HT-29 (cell line): ENCODE results near the gene MLPH. TPM values are rescaled to one million over a fixed set of nuclear protein-coding genes. Genes with fewer than 3 reads are reported as not detected.

ENCODE experiments used
- DNase-seq: peaks from one replicate; pipeline ENCODE4 v3.0.0-alpha.2; 2015; ENCODE audit warnings: low spot score
- total RNA-seq: library from RNA; depleted of rRNA; stranded (reverse); fragments of >200 nt; shearing (Covaris generic); gene quantifications from 2 replicates; pipeline ENCODE4 v1.2.3, GENCODE V29; 2014

Gene MLPH
- total RNA-seq, 1 experiment from 2014 or later, result 66.1 TPM

- no peak for DNase-seq
Observed at GRCh38 chr2:237478979-237479378, 8.1 kb upstream of the MLPH start.

DNA sequence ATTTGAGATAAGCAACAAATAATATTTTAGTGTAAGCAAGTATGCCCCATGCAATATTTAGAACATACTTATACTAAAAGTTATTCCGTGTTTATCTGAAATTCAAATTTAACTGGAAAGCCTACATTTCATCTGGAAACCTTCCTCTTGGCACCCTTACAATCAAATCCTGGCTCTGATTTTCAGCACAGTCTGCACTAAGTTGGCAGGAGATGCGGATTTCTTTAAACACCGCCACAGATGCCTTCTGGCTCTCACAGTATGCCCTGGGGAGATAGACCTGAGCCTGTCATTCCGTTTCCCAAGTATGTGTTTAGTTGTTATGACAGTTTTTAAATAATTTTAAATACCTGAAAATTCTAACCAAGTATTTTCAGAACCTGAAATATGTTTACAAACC lies 7.3 kb upstream of the MLPH start:
- no peak for DNase-seq

DNA sequence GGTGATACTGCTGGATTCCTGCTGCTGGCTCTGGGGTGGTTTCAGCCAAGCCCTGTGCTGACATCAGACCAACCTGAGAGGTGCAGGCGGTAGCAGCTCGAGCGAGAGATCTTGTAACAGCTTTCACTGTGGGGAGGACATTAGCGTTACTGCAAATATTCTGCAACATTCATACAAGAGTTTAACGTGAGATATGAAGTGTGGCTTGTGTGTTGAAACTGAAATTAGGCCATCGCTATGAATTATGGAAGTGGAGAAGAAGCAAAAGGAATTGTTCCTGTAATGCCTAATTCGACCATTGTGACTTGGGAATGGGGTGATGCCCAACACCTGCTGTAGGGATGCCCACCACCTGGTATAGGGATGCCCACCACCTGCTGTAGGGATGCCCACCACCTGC lies 6.5 kb upstream of the MLPH start:
- no peak for DNase-seq

- no peak for DNase-seq
Observed at GRCh38 chr2:237480988-237481525, 6.0 kb upstream of the MLPH start.

DNA sequence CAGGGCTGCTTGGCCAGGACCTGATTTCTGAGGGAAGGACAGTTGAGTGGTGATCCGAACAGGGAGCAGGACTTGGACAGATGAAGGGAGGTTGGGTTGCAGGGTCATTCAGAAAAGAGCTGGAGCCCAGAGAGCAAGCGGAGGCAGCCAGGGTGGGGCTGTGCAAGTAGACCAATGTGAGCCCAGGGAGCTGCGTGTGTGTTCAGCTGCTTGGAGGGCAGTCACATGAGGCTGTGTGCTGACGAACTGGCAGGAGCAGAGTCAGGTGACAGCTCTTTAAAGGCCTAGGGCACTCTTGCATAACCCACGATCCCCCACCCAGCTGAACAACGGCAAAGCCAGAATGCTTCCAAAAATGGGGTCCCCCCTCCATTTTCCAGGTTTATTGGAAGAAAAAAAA lies 4.6 kb upstream of the MLPH start:
- peak; percentile 59 for DNase-seq

- peak; percentile 87 for DNase-seq
Observed at GRCh38 chr2:237483018-237483731, 3.9 kb upstream of the MLPH start.

- peak; percentile 17 for DNase-seq
Observed at GRCh38 chr2:237485304-237485703, 1.7 kb upstream of the MLPH start.

GRCh38 chr2:237485844-237486243 lies 1.2 kb upstream of the MLPH start:
- DNase-seq, result peak; percentile 9

- DNase-seq, result peak; percentile 30
Observed at GRCh38 chr2:237486334-237486818, 675 bp upstream of the MLPH start.

DNA sequence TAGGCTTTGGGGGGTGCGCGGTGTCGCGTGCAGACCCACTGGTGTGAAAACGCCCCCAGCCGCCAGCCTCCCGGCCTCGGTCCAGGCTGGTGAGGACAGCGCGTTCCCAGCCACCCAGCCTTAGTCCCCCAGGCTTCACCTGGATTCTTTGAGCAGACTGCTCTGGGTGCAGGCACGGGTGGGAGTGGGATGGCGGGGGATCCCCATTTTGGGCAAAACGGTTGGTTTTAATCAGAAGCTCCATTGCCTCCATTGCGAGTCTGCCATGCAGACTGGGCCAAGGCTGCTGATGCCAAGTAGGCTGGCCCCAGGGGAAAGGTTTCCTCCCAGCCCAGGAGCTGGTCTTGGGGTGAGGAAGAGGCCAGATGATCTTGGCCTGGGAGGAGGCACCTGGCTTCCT lies 445 bp downstream of the MLPH start:
- DNase-seq, result peak; percentile 54

DNA sequence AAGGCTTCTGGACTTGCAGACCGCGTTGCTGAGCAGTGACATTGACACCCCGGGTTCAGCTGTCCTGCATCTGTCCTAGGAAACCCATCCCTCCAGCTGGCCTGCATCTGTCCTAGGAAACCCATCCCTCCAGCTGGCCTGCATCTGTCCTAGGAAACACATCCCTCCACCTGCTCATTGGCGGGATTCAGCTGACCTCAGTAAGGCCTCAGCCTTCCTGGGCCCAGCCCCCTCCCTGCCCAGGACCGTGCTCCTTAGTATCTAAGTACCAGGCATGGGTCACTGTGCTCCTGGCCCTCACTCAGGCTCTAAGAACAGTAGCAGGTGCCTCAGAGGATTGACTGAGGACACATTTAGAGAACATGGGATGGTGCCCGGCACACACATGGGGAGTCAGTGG lies 1.2 kb downstream of the MLPH start:
- peak; percentile 17 for DNase-seq

DNA sequence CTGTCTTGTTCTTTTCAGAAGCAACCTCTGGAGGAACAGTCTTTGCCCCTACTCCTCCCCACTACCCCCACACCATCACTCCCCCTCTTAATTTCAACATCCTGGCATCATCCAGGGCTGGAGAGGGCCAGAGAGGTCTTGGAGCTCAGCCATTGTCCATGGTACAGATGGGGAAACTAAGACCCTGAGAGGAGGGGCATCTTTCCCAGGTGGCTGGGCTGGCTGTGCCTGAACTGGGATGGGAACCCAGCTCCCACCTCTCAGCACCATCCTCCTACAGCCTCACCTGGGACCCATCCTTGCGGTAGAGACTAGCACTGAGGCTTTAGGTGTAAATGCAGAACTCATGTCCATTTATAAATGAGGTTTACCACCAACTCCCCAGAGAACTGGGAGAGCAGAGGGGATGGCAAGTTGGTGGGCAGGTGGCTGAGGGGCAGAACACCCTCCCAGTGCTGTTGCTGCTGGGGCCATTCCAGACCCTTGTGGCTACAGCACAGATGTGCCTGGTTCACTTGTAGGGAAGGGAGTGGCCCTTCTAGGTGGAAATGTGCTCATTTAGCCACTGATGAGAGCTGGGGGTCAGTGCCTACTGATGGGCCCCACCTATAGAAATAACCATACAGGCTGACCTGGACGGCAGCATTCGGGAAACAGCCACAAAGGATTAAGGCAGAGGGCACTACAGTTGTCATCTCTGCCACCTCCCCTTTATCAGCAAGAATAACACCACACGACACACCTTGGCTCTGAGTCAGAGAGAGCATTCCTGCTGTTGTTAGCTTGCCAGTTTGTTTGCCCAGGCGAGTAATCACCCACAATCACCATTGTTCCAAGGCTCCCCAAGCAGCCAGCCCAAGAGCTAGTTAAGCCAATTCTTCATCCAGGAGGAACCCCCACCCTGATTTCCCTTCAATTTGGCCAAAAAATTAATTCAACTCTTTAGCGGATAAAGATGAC lies 2.1 kb downstream of the MLPH start:
- DNase-seq, result peak; percentile 93

DNA sequence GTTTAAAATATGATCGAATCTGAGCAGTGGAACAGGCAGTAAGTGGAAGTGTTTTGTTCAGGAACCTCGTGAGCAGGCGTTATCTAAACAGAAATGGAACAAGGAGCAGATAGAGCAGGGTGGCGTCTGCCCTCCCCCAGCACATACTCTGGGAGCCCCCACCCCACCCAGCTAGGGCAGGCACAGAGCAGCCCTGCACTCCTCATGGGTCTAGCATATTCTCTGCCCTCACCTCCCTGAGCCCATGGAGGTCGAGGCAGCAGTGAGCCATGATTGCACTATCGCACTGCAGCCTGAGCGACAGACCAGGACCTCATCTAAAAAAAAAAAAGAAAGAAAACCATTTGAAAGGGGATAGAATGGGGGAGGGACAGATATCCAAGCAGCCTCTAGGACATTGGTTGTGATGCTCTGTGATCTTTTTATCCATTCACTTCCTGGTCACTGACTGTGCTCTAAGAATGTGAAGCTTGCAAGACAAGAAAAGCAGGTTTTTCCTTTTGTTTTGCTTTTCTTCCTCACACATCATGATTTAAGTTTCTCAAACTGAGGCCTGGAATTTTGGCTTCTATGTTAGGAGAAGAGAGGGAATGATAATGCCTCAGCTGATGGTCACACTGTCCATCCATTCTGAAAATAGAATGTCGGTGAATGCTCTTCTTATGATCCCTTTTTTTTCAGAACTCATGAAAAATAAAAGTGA lies 3.1 kb downstream of the MLPH start:
- peak; percentile 92 for DNase-seq

- DNase-seq, result no peak
Observed at GRCh38 chr2:237490795-237491194, 3.7 kb downstream of the MLPH start.

DNA sequence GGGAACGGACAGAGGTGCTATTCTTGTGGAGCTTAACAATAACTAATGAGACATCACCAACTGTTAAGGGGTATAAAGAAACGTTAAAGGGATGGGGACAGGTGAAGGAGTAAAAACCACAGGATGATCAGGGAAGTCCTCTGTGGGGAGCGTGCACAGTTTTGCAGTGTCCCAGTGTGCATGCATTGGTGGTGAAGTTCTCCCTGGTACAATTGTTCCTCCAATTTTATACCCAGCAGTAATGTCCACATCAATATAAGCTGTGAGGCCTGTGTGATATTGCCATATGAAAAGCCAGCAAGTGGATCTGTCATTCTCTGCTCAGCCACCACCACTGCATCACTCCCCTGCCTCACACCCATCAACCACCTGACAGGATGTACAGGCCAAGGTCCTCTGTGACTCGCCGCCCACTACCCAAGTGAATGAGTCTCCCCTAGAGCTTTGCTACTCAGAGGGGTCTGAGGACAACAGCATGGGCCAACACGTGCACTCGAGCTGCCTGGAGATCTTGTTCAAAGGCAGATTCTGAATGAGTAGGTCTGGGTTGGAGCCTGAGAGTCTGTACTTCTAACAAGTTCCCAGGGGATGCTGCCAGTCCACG lies 4.6 kb downstream of the MLPH start:
- no peak for DNase-seq

DNA sequence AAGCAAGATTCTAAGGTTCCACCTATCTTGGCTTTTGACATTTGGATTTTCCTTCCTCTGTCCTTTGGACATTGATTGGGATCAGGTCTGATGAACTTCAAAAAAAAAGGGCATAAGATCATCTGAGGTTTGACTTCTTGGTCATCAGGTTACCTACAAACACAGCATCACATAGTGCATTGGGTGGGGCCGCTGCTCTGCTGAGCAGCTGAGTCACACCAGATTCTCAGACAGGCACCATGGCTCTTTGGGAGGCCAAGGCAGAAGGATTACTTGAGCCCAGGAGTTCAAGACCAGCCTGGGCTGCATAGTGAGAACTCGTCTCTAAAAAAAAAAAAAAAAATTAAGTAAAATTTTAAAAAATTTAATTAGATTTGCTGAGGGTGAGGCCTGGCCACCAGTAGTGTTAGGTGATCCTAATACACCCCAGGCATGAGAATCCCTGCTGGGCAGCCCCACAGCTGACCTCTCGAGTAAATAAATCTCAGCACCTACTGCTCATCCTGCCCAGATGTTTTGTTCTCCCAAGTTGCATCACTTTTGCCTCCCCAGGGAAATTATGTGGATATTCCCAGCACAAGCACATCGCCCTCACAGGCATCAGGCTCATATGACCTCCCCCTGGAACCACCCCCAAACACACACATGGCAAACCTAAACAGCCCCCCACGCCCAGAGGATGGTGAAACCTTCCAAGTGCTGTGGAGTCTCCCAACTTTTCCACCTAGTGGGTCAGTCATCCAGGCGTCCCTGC lies 5.3 kb downstream of the MLPH start:
- DNase-seq, result no peak

GRCh38 chr2:237494066-237494465 lies 7.0 kb downstream of the MLPH start:
- DNase-seq, result no peak

GRCh38 chr2:237495521-237496117 lies 8.6 kb downstream of the MLPH start:
- DNase-seq, result no peak

GRCh38 chr2:237496428-237496827 lies 9.4 kb downstream of the MLPH start:
- no peak for DNase-seq
